BJ (cell line): ENCODE results near the gene LDOC1. TPM values are rescaled to one million over a fixed set of nuclear protein-coding genes. Genes with fewer than 3 reads are reported as not detected.
"Not testable (repeated sequence)": the region's sequence is repeated elsewhere in the genome, so short reads cannot be mapped to it uniquely, and the experiment has no call there.

Experiments used
- CTCF ChIA-PET: fragments of 350-600 bp; formaldehyde crosslinking; extraction: SDS; loops from one replicate; lab custom pipeline; 2021; ENCODE audit warnings: antibody characterized with exemption, inconsistent platforms; lab: Yijun Ruan, JAX
- POLR2A ChIA-PET: fragments of 300-600 bp; sonication (Branson Sonifier 250); formaldehyde crosslinking; extraction: SDS; loops from one replicate; lab custom pipeline; 2021; ENCODE audit warnings: antibody characterized with exemption; lab: Charles Lee
- DNase-seq: peaks from one replicate; pipeline ENCODE4 v3.0.0-alpha.2; 2011; ENCODE audit warnings: low read depth
- H3K27me3 ChIP-seq: 2 replicates; pipeline ENCODE4 v1.6.0; 2011; ENCODE audit warnings: low read length; ENCODE audit not compliant: control insufficient read depth, insufficient read depth
- H3K36me3 ChIP-seq: 2 replicates; pipeline ENCODE4 v1.5.1; 2011; ENCODE audit warnings: low read length; ENCODE audit not compliant: control insufficient read depth, insufficient read depth
- H3K4me3 ChIP-seq: 2 replicates; pipeline ENCODE4 v1.5.1; 2011; ENCODE audit warnings: low read depth, mild to moderate bottlenecking, control low read depth, low read length
- polyA minus RNA-seq: library from RNA; depleted of rRNA, polyadenylated mRNA; stranded (reverse); fragments of >200 nt; gene quantifications from 2 replicates; pipeline ENCODE4 v1.2.3, GENCODE V29; 2011; rRNA and poly(A)+ RNA removed
- polyA plus RNA-seq: library from polyadenylated mRNA; depleted of rRNA; stranded (reverse); fragments of >200 nt; gene quantifications from 2 replicates; pipeline ENCODE4 v1.2.3, GENCODE V29; 2011; rRNA removed
- TF ChIP-seq, protein P1 (sequence below): IDR thresholded peaks from 2 replicates; pipeline ENCODE4 v1.5.1; 2011; ENCODE audit warnings: low read depth, mild to moderate bottlenecking, control low read depth, inconsistent platforms, low read length, moderate library complexity; ENCODE audit not compliant: insufficient read depth

LDOC1 gene
- 5.8 and 9.0 TPM in 2 replicates for polyA plus RNA-seq
- 7.5 and 11.3 TPM in 2 replicates for polyA minus RNA-seq

DNA sequence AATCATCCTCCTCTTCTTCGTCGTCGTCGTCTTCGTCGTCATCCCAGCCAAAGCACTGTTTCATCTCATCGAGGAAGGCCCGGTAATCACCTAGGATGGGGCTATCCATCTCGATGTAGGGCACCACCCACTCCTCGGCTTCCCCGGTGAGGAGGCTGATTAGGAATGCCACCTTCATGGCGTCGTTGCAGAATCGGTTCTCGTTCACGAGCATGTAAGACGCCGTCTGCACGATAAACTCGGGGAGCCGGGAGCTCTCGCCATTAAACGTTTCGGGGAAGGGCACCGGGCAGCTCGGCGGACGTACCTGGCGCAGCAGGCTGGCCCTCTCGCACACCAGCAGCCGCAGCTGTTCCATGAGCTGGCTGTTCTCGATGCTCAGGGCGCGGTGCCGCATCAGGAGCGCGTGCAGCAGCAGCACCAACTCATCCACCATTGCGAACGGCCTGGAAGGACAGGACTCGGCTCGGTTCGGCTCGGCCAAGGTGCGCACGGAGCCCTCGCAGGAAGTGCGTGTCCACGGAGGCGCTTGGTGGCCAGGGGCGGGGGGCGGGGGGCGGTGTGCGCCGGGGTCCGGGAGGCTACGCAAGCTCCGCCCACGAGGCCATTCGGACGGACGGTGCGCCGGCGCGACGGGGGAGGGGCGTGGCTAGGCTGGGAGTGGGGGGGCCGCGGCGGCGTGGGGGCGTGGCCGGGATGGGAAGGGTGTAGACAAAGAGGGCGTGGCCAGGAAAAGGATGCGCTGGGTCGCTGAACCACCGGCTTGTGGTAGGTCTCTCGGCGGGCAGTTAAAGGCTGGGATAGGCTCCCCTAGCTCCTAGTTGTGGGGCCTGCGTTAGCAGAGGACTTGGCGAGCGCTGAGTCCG lies at the start of gene LDOC1:
Gene LDOC1, minus strand, starts transcription at position 544 of the 866 bp plus-strand sequence. Its CDS starts 108 bp downstream, at position 436.
- CTCF ChIA-PET, result no interaction called here
- POLR2A ChIA-PET, result interaction anchor here (0.6 kb wide), 1 partner anchor 21 kb away, joined by 8 read pairs; no protein-coding TSS in a partner anchor

DNA sequence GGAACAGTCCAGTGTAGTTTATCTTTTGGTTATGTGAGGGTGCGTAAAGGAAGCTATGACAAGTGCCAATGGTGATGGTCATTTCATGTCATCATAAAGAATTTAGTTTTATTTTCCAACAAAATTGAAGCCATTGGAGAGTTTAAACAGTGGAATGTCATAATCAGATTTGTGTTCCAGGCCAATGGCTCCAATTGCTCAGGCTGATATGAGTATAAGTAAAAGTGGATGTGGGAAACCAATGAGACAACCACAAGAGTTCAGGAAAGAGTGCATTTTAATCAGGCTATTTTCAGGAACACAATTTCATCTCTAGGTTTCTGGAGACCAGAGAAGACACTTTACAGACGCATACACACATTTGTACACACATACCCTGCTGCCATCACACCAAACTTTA lies 44.7 kb upstream of the LDOC1 start:
- Histone ChIP-seq H3K36me3 (no peaks in the 10 kb centered on the region), H3K4me3 (no peak overlapping the region), H3K27me3 (no peaks in the 10 kb centered on the region)
- ChIA-PET CTCF (no interaction called here), POLR2A (no interaction called here)
- no peak for DNase-seq
- TF ChIP-seq, protein P1, sequence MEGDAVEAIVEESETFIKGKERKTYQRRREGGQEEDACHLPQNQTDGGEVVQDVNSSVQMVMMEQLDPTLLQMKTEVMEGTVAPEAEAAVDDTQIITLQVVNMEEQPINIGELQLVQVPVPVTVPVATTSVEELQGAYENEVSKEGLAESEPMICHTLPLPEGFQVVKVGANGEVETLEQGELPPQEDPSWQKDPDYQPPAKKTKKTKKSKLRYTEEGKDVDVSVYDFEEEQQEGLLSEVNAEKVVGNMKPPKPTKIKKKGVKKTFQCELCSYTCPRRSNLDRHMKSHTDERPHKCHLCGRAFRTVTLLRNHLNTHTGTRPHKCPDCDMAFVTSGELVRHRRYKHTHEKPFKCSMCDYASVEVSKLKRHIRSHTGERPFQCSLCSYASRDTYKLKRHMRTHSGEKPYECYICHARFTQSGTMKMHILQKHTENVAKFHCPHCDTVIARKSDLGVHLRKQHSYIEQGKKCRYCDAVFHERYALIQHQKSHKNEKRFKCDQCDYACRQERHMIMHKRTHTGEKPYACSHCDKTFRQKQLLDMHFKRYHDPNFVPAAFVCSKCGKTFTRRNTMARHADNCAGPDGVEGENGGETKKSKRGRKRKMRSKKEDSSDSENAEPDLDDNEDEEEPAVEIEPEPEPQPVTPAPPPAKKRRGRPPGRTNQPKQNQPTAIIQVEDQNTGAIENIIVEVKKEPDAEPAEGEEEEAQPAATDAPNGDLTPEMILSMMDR, result no peak

More for the DNA sequence above, at the start of gene LDOC1:
- no peaks in the 10 kb centered on the region for H3K36me3 ChIP-seq
- TF ChIP-seq, protein P1, result no peak
- peak within 1 kb of the TSS; percentile 62 for H3K4me3 ChIP-seq
- H3K27me3 ChIP-seq, result no peaks in the 10 kb centered on the region
- DNase-seq, result no peak

- H3K27me3 ChIP-seq, result no peaks in the 10 kb centered on the region
- ChIA-PET CTCF (interaction anchor here (1.5 kb wide), 1 partner anchor 57 kb away, joined by 3 read pairs; no protein-coding TSS in a partner anchor), POLR2A (no interaction called here)
- no peaks in the 10 kb centered on the region for H3K36me3 ChIP-seq
- TF ChIP-seq, protein P1, result no peak
- H3K4me3 ChIP-seq, result no peak overlapping the region
- peak; percentile 1 for DNase-seq
These were observed 43.5 kb upstream of the LDOC1 start for GRCh38 chrX:141220342-141221008.

DNA sequence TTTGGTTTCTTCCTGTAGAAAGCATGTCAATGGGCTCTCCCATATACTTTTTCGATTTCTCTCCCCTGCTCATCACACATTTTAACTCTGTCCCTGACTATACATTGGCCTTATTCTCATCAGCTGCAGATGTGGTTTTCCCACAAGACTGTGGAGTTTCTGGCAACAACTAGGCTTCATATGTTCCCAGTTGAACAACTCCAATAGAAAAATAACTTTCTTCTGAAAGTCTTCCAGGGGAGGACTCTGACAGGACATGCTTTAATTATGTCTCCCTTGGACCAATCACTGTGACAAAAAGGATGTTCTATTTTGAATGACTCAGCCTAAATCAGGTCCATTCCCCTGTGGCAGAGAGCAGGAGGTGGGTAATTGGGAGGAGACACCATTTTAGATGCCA lies 37.3 kb upstream of the LDOC1 start:
- DNase-seq, result no peak
- Histone ChIP-seq H3K4me3 (no peak overlapping the region), H3K36me3 (no peaks in the 10 kb centered on the region), H3K27me3 (no peaks in the 10 kb centered on the region)
- ChIA-PET CTCF (no interaction called here), POLR2A (no interaction called here)
- TF ChIP-seq, protein P1, result no peak

- ChIA-PET POLR2A (no interaction called here), CTCF (no interaction called here)
- Histone ChIP-seq H3K27me3 (no peaks in the 10 kb centered on the region), H3K36me3 (no peaks in the 10 kb centered on the region), H3K4me3 (no peak overlapping the region)
- TF ChIP-seq, protein P1, result no peak
- DNase-seq, result no peak
These were observed 25.0 kb upstream of the LDOC1 start for GRCh38 chrX:141201962-141202361.

- POLR2A ChIA-PET, H3K36me3 ChIP-seq, CTCF ChIA-PET, H3K4me3 ChIP-seq, DNase-seq, H3K27me3 ChIP-seq: not testable (repeated sequence)
These were observed 11.6 kb upstream of the LDOC1 start for GRCh38 chrX:141188573-141188972.
